Stimulated activated CD4-positive, alpha-beta T cell treated with anti-CD3 and anti-CD28 coated beads, Interleukin-1b, Interleukin-23, amount 100 ng/mL, for 1 hour (primary cell): ENCODE data around the gene ZNF648.
"Not testable (repeated sequence)": the region's sequence is repeated elsewhere in the genome, so short reads cannot be mapped to it uniquely, and the experiment has no call there.

Experiments
- DNase-seq, 2 donors: peaks; one replicate each; pipeline ENCODE4 v3.0.0-alpha.2; 2020; ENCODE audit warnings: low read depth in 2 of 2

ZNF648 gene

DNA sequence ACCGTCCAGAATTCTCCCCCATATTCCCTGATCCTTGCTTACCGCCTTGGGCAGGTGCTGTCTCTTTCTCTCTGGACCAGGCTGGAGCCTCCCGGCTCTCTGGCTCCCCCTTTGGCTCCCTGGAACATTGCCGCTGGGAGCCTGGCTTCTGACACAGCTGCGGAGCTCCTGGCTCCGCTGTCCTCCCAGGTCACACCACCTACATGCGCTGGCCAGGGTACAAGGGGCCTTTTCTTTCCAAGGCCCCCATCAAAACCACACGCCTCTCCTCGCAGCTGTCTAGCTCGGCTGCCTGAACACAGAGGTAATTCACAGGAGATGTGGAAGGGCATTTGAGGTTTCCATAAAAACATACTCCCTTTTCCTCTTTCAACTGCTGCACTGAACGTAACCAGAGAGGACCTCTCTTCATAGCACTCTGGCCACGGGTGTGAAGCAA, 7.5 kb upstream of the ZNF648 start:
- no peak for DNase-seq

DNA sequence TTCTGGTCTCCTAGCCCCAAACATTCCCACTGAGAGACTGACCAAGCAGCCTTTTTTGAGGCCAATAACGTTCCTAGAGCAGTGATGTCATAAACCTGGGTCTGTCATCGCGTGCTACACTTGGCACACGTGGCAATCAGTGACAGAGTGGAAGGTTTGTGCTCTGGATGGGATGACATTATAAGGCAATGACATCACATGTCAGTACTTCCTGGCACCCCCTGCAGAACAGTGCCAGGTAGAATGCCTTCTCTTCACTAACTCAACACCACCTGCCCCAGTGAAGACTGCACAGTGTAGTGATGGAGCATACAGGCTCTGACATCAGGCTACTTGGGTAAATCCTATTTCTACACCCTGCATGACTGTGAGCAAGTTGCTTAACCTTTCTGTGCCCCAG, 5.4 kb upstream of the ZNF648 start:
- DNase-seq = no peak

DNA sequence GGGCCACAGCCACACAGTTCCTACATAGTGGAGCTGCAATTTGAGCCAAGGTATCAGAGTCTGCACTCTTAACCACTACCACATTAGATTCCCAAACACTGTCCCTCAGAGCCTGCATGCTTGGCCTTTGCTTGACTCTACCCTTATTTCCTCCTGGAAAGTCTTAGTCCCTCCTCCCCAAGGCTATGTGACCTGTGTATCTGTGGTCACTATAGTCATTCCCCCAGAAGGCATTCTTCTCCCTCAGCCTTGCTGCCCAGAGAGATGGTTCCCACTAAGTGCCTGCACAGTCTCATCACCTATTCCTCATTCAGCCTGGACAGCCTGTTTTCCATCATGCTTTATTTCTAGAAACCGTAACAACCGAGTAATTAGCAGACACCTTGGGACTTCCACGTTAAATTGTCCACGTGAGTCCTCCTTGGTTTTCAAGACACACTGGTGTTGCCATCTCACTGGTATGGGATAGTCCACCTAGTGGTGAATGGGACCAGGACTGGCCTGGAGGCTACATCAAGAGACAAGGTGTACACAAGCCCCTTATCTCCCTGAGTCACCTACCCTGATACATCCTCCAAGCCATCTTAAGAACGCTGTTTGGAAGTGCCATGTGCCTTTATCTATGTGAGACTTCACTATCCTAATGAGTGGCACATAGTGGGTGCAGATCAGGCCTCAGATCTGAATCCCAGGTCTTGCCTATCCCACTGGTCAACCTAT, 3.8 kb upstream of the ZNF648 start:
- no peak for DNase-seq

DNA sequence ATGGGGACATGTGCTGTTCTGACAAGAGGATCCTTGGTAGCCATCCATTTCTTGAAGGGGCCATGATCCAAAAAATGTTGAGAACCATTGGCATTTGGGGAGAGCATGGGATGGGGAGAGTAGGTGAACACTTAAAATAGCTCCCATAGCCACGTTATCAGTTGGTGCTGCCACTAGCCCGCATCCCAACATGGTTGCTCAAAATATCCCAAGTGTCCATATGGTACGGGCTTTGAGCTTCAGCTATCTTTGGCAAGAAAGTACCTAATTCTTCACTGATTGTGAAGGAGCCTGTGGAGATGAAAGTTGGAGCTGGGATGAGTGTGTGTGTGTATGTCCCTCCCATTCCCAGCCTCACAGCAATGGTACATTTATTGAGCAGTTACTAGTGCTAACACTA, 3.1 kb upstream of the ZNF648 start:
- DNase-seq = no peak

DNA sequence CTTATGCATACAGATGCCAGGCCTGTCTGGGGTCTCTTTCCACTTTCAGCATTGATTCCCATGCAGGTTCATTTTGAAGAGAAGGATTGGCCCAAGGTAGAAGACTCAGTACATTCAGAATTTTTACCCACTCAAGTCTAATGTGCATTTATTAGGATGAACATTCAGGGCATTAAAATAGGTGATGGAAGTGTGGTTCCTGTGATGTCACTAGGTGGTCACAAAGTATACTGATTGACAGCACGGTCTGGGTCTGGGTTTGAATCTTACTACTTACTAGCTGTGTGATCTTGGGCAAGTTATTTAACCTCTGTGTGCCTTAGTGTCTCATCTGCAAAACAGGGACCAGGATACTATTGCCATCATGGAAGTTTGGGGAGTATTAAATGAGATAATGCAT, 711 bp upstream of the ZNF648 start:
- no peak for DNase-seq

DNA sequence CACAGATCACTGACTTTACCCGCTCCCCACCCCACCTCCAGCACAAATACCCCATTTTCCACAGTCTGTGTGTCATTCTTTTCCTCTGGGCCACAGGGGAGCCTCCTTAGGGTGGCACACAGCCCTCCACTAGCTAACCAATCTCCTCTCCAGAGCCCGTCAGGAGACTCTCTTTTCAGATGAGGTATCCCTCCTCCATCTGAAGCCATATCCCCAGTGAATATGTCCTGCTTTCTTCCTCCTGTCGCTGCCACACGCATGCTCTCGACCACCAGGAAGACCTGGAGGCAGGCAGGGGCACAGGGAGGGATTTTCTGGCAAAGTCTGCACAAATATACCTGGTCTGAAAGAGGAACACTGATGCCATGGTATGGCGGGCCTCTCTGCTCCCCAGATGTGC, 635 bp downstream of the ZNF648 start:
- no peak for DNase-seq

DNA sequence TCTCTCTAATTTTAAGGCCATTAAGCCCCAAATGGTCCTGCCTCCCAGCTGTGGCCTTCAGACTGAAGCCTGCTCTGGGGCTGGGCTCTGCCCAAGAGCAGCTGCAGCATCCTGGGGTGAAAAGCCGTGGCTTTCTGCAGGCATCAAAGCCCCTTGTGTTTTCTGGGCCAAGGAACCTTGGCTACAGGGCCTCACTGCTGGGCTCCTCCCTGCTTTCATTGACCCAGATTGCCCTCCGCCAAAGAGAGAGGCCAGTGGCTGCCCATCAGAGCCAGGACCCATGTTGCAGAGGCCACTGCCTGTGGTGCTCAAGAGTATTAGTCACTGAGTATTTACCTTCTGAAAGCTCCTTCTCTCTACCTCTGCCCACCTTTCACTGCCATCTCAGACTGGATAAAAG, 1.6 kb downstream of the ZNF648 start:
- DNase-seq = no peak

DNA sequence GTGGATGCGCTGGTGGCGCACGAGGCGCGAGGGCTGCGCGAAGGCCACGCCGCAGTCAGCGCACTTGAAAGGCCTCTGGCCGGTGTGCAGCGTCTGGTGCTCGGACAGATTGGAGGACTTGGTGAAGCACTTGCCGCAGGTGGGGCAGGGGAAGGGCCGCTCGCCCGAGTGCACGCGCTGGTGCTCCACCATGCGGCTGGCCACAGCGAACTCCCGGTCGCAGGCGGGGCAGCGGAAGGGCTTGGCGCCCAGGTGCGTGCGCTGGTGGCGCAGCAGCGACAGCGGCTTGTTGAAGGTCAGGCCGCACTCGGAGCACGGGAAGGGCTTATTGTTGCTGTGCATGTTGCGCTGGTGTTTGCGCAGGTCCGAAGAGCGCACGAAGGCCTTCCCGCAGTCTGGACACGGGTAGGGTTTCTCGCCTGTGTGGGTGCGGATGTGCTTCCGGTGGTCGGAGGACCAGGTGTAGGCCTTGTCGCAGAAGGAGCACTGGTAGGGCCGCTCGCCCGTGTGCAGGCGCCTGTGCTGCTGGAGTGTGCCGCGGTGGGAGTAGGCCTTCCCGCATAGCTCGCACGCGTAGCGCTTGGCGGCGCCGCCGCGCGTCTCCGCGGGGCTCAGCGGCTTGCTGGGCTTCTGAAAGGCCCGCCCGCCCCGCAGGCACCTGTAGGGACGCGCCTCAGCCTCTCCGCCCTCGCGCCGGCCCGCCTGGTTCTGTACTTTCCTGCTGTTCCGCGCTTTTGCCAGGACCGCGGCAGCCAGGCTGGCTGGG, 4.7 kb downstream of the ZNF648 start:
- DNase-seq = no peak

DNA sequence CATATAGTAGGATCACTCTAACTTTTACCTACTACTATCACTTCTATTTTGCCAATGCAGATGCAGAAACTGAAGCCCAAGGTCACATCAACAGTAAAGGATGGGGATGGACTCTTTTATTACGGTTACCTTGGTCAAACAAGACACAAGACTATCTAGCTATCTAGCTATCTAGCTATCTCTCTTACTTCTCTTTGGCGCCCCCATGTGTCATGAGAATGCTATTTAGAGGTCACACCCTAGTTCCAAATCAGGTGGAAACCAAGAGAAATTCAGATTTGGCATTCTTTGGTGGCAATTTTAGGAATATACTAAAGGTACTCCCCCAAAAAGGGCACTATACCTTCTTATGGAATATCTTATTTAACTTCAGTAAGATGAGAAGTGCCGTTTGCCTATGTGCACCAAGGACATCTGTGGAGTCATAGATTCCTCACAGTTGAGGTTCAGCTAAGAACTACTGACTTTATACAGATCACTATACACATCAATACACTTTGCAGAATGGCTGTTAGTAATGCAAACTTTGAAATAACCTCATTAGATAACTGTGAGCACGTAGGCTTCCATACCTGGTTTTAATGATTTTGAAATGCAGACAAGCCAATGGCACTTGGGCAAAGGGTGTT, 6.7 kb downstream of the ZNF648 start:
- DNase-seq = peak; percentile 11 to 14

DNA sequence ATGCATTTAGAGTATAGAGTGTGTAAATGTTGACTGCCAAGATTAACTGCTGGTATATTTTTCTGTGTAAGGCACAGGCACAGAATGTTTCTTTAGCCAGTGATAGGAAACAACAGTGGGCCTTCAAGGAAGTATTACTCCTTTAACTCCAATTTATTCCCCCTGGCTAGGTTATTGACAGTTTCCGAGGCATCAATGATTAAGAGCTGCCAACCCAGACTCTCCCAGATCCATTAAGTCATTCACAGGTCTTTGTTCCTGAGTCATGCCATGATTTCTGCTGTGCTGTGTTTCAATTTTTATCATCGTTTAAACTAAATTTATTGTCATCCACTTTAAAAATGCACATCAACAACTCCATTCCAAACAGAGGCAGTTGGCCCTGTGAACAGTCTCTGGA, 9.2 kb downstream of the ZNF648 start:
- DNase-seq = no peak

DNA sequence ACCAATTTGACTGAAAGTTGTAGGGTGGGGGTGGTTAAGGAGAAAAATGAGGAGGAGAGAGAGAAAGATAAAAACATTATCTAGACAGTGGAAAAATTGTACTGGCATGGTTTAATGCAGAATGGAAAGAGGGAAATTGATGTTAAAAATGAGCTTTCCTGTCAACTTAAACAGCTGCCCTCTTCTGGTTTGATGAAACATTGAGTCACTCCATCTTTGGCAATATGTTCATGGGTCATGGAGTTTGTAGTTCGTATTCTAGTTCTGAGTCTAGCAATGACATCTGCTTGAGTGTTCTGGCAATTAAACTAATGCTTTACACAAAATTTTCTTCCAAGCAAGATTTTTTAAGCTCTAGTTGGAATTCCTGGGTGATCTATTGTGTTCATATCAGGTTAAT, 9.6 kb downstream of the ZNF648 start:
- DNase-seq = no peak

DNA sequence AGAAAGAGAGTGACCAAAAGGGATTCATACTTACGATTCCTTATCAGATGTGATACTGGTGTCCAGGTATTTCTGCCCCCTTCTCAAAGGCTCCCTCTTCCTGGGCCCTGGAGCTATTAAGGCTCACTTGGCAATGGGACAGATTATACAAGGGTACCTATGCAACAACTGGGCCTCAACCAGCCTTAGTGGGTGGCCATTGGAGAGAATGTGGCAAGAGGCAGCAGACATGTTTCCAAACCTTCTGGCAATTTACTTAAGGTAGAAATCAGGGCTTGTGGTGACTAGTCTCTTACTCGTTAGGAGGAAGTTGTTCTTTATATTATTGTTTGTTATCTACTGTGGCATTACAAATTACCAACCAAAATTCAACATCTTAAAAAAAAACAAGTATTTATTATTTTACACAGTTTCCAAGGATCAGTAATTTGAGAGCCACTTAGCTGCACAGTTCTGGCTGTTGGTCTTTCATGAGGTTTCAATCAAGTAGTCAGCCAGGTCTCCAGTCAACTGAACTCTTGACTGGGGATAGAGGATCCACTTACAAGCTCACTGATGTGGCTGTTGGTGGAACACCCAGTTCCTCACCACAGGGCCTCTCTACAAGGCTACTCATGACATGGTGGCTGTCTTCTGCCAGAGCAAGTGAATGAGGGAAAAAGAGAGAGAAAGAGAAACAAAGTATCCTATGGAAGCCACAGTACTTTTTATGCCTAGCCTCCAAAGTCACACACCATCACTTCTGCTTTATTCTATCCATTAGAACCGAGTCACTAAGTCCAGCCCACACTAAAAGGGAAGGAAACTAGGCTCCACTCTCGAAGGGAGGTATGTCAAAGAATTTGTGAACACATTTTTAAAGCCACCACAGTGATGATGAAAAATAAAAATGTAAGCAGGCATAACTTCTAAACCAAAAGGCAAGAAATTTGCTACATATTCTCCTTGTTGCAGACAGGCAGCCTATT, 10.7 kb downstream of the ZNF648 start:
- DNase-seq = no peak

DNA sequence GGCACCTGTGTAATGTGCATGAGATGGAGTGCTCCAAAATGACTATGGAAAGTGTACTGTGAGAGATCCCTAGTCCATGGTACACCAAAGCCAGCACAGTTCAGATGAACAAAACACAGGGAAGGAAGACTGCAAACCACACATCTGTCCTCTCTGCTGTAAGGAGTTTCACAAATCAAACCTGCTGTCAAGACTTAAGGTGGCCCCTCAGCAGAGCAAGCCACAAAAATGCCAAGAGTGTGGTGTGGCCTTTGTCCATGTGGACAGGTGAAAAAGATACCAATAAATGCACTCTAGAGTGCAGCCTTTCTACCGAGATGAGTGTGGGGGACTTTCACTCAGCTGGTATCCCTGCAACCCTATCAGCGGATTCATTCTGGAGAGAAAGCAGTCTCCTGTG, 12.9 kb downstream of the ZNF648 start:
- DNase-seq = no peak

DNA sequence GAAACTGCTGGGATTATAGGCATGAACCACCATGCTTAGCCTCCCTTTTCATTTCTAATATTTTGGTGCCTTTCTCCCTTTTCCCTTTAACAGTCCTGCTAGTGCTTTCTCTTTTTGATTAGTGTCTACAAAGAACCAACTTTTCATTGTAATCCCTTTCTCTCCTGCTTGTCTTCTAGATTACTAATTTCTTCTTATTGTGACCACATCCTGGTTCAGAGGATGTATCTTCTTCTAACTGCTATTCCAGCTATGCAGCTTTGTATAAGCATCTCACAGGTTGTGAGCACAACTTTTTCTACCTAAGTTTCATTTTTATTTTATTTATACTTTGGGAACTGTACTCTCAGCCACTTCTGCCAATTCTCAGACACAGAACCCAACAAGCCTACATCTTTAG, 14.7 kb downstream of the ZNF648 start:
- no peak for DNase-seq

DNA sequence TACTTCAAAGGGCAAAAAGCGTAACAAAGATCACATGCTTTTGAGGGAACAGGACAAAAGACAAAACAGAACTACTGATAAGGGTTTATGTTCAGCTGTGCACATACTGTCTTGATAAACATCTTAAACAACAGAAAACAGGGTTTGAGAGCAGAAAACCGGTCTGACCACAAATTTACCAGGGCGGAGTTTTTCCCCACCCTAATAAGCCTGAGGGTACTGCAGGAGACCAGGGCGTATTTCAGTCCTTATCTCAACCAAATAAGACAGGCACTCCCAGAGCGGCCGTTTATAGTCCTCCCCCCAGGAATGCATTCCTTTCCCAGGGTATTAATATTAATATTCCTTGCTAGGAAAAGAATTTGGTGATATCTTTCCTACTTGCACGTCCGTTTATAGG, 16.0 kb downstream of the ZNF648 start:
- not testable (repeated sequence) for DNase-seq

DNA sequence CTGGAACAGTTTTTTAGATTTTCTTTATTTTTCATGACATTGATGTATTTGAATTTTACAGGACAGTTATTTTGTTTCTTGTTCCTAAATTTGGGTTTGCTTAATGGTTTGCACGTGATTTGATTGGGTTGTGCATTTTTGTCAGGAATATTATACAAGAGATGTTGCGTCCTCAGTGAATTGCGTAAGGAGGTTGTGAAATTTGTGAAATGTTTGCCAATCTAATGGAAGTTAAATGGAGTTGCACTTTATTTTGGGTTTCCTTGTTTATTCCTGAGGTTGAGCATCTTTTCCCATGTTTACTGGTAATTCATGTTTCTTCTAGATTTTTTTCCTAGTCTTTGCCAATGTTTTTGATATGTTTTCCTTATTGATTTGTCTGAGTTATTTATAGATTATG, 19.9 kb downstream of the ZNF648 start:
- DNase-seq = no peak

DNA sequence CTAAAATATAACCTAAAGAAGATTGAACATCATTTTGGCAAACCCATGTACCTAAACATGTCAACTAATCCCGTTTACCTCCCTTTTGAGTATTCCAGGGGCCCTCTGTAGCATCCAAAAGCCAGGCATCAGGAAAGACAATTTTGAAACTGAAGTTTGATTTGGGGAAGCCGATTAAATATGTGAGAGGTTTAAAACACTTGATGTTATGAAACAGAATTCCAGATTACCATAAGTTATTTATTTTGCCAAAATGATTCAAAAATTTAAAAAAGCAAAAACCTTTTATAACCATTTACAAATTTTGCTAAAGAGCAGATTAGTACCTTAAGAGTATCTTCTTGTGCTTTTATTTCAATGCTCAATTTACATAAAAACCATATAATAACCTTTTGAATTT, 23.3 kb downstream of the ZNF648 start:
- no peak for DNase-seq

DNA sequence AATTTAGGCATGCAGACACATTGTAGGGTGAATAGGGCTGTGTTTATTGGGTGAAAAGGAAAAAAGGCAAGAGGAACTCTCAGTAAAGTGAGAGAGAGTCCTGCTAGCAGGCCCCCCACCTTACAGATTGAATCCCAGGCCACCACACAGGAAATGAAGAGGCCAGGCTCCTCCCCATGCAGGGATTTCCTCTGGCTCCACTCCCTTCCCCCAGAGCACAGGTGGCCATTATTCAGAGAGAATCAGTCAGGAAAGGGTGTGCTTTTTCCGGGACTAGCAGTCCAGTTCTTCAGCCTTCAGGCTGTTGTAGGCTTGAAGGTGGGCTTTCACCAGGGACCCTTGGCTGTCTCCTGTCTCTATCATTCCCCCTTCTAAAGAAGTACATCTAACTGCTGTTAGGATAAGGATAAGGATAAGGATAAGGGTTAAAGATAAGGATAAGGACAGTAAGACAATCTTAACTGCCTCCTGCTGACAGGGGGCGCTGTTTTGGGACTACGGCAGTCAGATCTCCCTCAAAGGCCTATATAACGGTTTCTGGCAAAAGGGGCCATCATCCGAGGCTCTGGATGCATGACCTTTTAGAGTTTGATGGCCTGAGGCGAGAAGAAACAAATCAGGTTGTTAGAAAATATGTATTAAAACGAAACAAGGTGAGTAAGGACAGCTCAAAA, 26.3 kb downstream of the ZNF648 start:
- DNase-seq = no peak

DNA sequence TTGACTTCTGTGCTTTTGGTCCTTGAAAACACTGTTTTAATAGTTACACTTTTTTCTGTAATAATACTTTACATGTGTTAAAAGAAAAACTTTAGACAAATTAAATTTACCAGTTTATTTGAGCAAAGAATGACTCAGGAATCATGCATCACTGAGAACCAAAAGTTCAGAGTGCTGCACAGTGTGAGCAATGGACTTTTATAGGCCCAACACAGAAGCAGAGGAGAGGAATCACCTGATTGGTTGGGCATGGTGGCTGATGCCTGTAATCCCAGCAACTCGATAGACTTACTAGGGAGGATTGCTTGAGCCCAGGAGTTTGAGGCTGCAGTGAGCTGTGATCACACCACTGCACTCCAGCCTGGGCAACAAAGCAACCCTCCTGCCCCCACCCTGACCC, 29.3 kb downstream of the ZNF648 start:
- no peak for DNase-seq

DNA sequence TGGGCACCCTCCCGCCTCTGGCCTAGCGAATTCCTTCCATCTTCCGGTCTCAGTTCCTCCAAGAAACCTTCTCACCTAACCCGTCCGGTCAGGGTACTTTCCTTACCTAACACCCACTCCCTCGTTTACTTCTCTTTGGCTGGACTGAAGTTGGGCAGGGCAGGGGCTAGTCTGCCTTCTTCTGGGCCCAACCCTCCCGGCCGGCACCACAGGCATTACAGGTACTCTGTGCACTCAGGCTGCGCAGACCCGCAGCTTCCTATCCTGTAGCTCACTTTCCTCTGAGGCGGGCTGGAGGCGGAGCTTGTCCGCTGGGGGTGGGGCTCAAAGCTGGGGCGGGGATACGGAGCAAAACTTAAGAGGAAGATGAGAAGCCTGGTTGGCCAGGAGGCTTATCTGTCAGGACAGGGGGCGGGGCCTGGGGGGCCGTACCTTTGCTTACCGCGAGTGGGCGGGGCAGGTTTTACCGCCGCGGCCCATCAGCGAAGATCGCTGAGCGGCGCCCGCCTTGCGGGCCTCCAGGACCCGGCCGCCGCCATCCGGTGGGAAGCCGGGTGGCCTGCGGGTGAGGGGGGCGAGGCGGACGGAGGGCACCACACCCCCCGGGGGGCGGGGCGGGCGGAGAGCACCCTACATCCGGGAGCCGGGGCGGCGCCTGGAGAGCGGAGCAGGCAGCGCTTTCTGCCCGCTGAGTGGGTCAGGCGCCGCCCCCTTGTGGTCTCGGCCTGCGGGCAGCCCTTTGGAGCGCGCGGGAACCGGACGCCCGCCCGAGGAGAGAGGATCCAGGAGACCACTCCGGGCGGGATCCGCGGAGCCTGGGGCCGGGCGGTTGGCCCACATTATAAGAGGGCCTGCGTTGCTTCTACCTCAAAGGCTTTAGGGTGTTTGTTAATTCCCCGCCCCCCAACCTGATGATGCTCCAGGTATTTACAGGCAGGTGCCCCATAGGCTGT, 31.9 kb downstream of the ZNF648 start:
- peak; percentile 96 to 99 for DNase-seq
